NCI-H2029 treated with DMSO at 0.1 percent for 48 hours (cell line): Measurements from ENCODE around the gene PRPF4.
A peak's percentile ranks its signal among the peaks of the same experiment; 100 is the strongest.

Experiments used
- DNase-seq: peaks from one replicate; lab custom pipeline; 2025; lab: John Stamatoyannopoulos, UW

PRPF4 gene

DNA sequence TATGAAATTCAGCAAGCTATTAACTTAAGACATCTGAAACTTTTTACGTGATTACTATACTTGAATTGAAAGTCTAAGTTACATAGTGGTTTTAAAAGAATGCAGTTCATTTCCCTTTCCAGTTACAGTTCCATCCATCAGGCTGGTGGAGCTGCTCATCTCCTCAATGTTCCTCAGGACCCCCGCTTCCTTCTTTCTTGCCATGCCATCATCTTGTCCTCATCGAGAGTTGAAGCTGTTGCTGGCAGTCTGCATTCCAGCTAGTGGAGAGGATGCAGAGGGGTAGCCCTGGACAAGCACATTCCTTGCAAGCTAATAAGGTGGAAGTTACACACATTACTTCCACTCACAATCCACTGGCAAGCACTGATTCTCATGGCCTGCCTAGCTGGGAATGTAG lies 36.5 kb downstream of the PRPF4 start:
- DNase-seq: no peak

DNA sequence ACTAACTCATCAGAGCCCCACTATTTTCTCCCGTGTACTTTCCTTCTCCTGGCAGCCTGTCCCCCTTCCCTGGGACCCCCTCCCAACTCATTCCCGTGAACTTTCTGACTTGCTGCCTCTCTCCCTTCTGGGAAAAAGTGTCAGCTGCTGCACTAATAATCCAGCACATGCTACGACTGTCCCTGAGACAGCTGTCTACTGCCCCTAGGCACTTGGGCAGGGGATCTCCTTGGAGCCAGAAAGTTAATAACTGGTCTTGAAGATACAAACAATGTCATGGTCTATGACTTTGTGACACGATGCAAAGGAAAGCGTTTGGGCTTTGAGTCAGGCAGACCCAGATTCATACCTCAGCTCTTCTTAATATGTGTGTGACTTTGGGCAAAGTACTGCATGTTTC lies 37.8 kb downstream of the PRPF4 start:
- DNase-seq: no peak

DNA sequence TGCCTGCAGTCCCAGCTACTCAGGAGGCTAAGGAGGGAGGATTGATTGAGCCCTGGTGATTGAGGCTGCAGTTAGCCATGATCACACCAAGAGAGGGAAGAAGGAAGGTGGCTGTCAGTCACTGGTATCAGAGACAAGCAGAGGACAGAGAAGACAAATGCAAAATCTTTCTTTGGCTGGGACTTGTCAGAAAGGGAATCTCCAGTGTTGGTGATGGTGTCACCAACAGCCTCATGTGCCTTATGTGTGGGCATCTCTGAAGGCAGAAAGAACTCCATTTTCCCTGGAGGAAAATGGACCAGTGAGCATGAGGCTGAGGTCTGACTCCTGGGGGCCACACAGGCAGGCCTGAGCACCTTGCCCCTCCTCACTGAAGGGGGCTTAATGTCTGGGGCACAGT lies 39.8 kb downstream of the PRPF4 start:
- no peak for DNase-seq

DNA sequence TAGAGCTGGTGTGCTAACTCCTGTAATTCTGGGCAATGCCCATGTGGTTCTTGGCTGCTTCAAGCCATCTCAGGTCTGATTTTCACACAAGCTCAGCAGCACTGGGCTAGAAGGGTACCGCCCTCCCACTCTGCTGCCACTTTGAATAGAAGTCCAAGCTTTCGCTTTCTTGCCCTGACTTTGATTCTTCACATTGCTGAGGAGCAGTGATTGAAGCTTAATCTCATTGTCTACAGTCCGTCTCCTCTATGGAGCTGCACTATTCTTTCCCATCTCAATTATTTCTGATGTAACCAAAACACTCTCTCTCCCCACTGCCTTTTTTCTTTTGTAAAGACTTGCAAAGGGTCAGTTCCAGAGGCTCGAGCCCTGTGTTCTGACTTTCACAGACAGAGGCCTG lies 40.6 kb downstream of the PRPF4 start:
- DNase-seq: no peak

DNA sequence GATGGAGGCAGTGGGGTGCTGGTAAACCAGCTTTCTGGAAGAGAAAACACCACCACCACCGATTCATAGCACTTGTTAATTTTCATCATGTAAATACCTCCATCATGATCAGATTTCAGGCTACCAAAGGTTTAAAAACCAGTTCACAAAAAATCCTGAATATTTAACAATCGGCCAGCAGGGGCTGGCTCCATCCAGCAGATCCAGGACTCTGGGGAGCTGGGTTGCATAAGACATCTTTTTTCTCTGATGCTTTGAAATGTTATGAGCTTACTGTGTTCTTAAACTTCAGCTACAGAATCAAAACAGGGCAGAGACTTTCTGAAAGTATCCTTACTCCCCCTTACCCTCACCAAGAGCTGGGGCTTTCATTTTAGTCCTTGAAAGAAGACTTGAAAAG lies 42.3 kb downstream of the PRPF4 start:
- DNase-seq: no peak

- no peak for DNase-seq
These were observed 43.6 kb downstream of the PRPF4 start for GRCh38 chr9:113319054-113319453.

DNA sequence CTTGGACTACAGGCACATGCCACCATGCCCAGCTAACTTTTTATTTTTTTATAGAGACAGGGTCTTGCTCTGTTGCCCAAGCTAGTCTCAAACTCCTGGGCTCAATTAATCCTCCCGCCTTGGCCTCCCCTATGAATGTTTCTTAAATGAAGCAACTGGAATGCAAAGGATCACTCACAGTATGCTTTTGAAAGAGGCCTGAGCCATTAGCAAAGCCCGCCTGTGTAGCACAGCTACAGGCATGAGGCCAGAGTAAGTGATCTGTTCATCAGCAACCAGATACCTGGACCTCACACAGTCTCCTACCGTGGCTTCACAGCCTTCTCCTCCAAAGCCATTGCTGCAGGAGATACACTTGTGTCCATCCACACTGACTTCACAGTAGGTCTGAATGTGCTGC lies 44.6 kb downstream of the PRPF4 start:
- DNase-seq: no peak

DNA sequence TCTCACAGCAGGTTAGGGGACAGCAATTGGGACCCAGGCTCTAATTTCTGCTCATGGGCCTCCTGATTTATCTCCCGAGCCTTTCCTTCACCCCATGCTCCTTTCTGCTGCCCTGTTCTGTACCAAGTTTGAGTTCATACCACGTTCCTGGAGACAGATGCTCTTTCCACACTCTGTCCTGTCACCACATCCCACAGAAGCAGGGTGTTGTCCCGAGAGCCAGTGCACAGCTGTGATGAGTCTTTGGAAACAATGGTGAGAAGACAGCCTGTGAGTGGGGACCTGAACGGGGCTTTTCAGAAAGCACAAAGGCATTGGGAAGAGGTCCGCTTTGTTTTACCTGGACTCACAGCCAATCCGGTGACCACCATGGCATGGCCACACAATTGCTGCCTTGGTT lies 47.2 kb downstream of the PRPF4 start:
- no peak for DNase-seq

DNA sequence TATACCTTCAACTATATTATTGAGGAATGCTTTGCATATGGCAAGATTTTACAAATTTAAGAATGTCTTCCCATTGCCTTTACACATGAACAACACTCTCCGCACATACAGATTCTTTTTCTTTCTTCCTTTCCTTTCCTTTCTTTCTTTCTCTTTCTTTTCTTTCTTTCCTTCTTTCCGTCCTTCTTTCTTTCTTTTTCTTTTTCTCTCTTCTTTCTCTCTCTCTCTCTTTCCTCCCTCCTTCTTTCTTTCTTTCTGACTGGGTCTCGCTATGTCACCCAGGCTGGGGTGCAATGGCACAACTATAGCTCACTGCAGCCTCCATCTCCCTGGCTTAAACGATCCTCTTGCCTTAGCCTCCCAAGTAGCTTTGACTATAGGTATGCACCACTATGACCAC lies 50.8 kb downstream of the PRPF4 start:
- DNase-seq: no peak

- no peak for DNase-seq
These were observed 52.8 kb downstream of the PRPF4 start for GRCh38 chr9:113328045-113328782.

DNA sequence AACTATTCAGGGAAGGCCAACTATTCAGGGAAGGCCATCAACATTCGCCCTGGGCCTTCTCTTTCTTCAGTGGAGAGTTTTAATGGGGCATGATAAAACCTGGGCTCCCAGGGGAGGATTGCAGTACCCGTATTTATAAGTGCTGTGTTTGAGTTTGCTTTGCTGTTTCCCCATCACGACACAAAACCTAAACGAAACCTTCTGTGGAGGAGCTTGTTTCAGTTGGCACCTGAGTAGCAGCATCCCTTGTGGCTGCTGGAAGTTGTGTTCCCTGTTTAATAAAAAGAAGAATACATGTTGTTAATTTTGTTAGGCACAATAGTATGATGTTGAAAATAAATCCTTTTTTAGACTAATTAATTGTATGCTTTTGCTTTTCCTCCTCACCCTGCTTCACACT lies 56.3 kb downstream of the PRPF4 start:
- DNase-seq: no peak

DNA sequence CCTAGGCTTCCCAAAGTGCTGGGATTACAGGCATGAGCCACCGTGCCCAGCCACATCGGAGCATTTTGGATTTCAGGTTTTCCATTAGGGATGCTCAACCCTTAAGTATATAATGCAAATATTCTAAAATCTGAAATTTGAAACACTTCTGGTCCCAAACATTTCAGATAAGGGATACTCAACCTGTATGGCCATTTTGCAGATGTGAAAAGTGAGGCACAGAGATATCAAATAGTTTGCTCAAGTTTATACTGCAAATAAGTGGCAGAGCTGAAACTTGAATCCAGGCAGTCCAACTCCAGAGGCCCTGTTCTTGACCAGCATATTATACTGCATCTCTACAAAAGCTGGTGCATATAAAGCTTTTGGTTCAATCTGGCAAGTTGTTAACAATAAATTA lies 62.3 kb downstream of the PRPF4 start:
- DNase-seq: no peak

GRCh38 chr9:113340011-113340699 lies 64.7 kb downstream of the PRPF4 start, which contains the start of gene WDR31:
WDR31 (minus strand) TSS chr9:113340275; CDS start chr9:113332022, 8,253 bp downstream.
- DNase-seq: peak; percentile 58

DNA sequence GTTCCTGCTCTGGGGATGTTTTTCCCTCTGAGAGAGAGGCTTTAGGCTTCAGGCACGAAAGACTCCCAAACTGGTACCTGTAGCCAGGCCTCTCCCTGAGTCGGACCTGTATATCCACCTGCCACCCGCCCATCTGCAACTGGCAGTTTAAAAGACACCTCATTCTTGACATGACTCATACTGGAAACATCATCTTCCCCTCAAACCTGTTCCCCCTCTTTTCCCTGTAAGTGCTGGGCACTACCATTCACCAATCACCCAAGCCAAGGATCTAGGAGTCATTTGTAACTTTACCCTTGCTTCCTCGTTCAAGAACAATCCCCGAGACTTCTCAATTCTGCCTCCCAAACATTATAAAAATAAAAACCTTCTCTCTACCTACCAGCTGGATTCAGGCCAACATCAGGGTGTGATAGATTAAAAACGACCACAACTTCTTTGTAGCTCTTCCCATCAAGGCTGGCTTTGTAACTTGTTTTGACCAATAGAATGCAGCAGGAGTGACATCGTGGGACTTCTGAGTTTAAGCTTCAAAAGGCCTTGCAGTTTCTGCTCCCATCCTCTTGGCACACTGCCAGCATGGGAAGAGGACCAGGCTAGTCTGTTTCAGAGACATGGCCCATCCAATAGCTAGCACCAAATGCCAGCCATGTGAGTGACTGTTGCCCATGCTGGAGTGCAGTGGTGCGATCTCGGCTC lies 66.4 kb downstream of the PRPF4 start:
- DNase-seq: peak; percentile 53
